DOHH2 (cell line): ENCODE results near the gene GATAD1.

Experiments
- H3F3A ChIP-seq: fragments of 200-600 bp; sonication (generic), shearing (Covaris generic); 2 replicates; pipeline ENCODE4 v1.6.0; 2016; ENCODE audit warnings: antibody characterized with exemption, mild to moderate bottlenecking; ENCODE audit not compliant: control insufficient read depth, insufficient read depth
- H3K27ac ChIP-seq: fragments of 200-600 bp; sonication (generic); 2 replicates; pipeline ENCODE4 v1.5.1; 2014; ENCODE audit warnings: low read depth, mild to moderate bottlenecking, low read length, moderate library complexity
- H3K27me3 ChIP-seq: fragments of 200-600 bp; sonication (generic); 2 replicates; pipeline ENCODE4 v1.6.1; 2014; ENCODE audit warnings: mild to moderate bottlenecking, low read length, mixed read lengths; ENCODE audit not compliant: control insufficient read depth
- H3K36me3 ChIP-seq: fragments of 200-600 bp; sonication (generic); 2 replicates; pipeline ENCODE4 v1.6.1; 2014; ENCODE audit warnings: mild to moderate bottlenecking, low read length, moderate library complexity, mixed read lengths; ENCODE audit not compliant: control insufficient read depth
- H3K4me1 ChIP-seq: fragments of 200-600 bp; sonication (generic); 2 replicates; pipeline ENCODE4 v1.6.1; 2014; ENCODE audit warnings: mild to moderate bottlenecking, low read length, mixed read lengths; ENCODE audit not compliant: control insufficient read depth
- H3K4me2 ChIP-seq: fragments of 200-600 bp; sonication (generic); 2 replicates; pipeline ENCODE4 v1.6.0; 2014; ENCODE audit warnings: mild to moderate bottlenecking, low read length, moderate library complexity
- H3K4me3 ChIP-seq: fragments of 200-600 bp; sonication (generic); 2 replicates; pipeline ENCODE4 v1.5.1; 2014; ENCODE audit warnings: mild to moderate bottlenecking, low read length, mixed read lengths
- H3K79me2 ChIP-seq: fragments of 200-600 bp; sonication (generic); 2 replicates; pipeline ENCODE4 v1.6.1; 2014; ENCODE audit warnings: mild to moderate bottlenecking, low read length, mixed read lengths; ENCODE audit not compliant: control insufficient read depth
- H3K9me2 ChIP-seq: fragments of 200-600 bp; sonication (generic); replicated peaks from 2 replicates; pipeline ENCODE4 v1.6.1; 2014; ENCODE audit warnings: mild to moderate bottlenecking, low read length, mixed read lengths; ENCODE audit not compliant: control insufficient read depth
- H3K9me3 ChIP-seq: fragments of 200-600 bp; sonication (generic); 2 replicates; pipeline ENCODE4 v1.6.1; 2014; ENCODE audit warnings: antibody characterized with exemption, low read length, mixed read lengths; ENCODE audit not compliant: control insufficient read depth, insufficient read depth
- H4K20me1 ChIP-seq: fragments of 200-600 bp; sonication (generic); 2 replicates; pipeline ENCODE4 v1.6.0; 2014; ENCODE audit warnings: low read depth, mild to moderate bottlenecking, antibody characterized with exemption, low read length, moderate library complexity; ENCODE audit not compliant: control insufficient read depth, insufficient read depth
- EZH2phosphoT487 ChIP-seq: fragments of 200-600 bp; sonication (generic); IDR thresholded peaks from 2 replicates; pipeline ENCODE4 v1.6.1; 2017; ENCODE audit warnings: borderline replicate concordance, mild to moderate bottlenecking, antibody characterized with exemption, low read length, moderate library complexity, mixed read lengths
- TF ChIP-seq, protein P1 (sequence below): fragments of 200-600 bp; sonication (generic); IDR thresholded peaks from one replicate; pipeline ENCODE4 v1.5.1; 2014; ENCODE audit warnings: antibody characterized with exemption, mild to moderate bottlenecking, low read depth, low read length; ENCODE audit not compliant: poor library complexity, severe bottlenecking

GATAD1 gene

DNA sequence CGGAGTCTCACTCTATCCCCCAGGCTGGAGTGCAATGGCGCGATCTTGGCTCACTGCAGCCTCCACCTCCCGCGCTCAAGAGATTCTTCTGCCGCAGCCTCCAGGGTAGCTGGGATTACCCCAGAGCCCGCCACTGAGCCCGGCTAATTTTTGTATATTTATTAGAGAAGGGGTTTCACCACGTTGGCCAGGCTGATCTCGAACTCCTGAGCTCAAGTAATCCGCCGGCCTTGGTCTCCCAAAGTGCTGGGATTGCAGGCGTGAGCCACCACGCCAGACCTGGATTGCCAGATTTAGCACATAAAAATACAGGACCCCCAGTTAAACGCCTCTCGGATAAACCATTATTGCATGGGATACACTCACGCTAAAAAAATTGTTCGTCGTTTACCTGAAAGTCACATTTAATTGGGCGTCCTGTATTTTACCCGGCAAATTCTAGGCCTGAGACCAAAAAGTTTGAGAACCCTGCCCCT lies 375 bp upstream of the GATAD1 start:
- peaks cover 2% of the 10 kb centered on the region; the same call in 1 of the 2 replicates for H3F3A ChIP-seq
- H3K4me3 ChIP-seq: peak overlapping the region; percentile 93
- H3K4me1 ChIP-seq: peaks cover 17% of the 10 kb centered on the region
- TF ChIP-seq EZH2phosphoT487: no peak
- TF ChIP-seq, protein P1, sequence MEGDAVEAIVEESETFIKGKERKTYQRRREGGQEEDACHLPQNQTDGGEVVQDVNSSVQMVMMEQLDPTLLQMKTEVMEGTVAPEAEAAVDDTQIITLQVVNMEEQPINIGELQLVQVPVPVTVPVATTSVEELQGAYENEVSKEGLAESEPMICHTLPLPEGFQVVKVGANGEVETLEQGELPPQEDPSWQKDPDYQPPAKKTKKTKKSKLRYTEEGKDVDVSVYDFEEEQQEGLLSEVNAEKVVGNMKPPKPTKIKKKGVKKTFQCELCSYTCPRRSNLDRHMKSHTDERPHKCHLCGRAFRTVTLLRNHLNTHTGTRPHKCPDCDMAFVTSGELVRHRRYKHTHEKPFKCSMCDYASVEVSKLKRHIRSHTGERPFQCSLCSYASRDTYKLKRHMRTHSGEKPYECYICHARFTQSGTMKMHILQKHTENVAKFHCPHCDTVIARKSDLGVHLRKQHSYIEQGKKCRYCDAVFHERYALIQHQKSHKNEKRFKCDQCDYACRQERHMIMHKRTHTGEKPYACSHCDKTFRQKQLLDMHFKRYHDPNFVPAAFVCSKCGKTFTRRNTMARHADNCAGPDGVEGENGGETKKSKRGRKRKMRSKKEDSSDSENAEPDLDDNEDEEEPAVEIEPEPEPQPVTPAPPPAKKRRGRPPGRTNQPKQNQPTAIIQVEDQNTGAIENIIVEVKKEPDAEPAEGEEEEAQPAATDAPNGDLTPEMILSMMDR: no peak
- H3K36me3 ChIP-seq: peaks cover 31% of the 10 kb centered on the region
- H3K9me2 ChIP-seq: no peaks in the 10 kb centered on the region
- H3K79me2 ChIP-seq: peaks cover 5% of the 10 kb centered on the region; the same call in 1 of the 2 replicates
- no peaks in the 10 kb centered on the region for H3K9me3 ChIP-seq
- no peaks in the 10 kb centered on the region for H4K20me1 ChIP-seq
- no peaks in the 10 kb centered on the region for H3K27me3 ChIP-seq
- peak overlapping the region; percentile 67 for H3K27ac ChIP-seq
- peak overlapping the region; percentile 71 for H3K4me2 ChIP-seq

DNA sequence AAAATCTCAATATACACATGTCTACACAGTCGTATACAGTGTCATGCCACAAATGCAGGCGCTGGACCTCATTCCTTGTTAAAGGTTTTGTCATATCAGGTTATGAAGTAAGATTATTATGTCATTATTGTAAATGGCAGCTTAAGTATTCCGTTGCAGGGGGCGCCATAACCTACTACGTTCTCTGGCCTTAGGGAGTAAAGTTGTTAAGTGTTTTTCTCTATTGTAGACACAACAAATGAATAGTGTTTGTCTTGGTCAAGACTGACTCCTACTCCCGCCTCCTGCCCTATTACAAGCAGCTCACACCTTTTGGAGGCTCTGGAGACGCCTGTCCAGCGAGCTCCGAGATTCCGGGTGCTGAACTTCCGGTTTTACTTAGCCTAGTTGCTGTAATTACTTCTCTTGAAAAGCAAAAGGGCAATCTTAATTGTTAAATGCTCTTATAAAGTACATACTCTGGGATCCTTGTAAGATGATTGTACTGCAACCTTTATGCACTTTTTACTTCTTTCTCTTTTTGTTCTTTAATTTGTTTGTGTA lies 994 bp downstream of the GATAD1 start:
- no peaks in the 10 kb centered on the region for H3K27me3 ChIP-seq
- H3K9me3 ChIP-seq: no peaks in the 10 kb centered on the region
- peak overlapping the region; percentile 93 for H3K4me3 ChIP-seq
- peaks cover 5% of the 10 kb centered on the region; the same call in 1 of the 2 replicates for H3K79me2 ChIP-seq
- H3K9me2 ChIP-seq: no peaks in the 10 kb centered on the region
- H3K36me3 ChIP-seq: peaks cover 44% of the 10 kb centered on the region
- TF ChIP-seq, protein P1: peak; percentile 96
- no peak for TF ChIP-seq EZH2phosphoT487
- H3F3A ChIP-seq: peaks cover 2% of the 10 kb centered on the region; the same call in 1 of the 2 replicates
- H4K20me1 ChIP-seq: no peaks in the 10 kb centered on the region
- peak overlapping the region; percentile 67 for H3K27ac ChIP-seq
- H3K4me1 ChIP-seq: peaks cover 17% of the 10 kb centered on the region
- H3K4me2 ChIP-seq: peak overlapping the region; percentile 71

DNA sequence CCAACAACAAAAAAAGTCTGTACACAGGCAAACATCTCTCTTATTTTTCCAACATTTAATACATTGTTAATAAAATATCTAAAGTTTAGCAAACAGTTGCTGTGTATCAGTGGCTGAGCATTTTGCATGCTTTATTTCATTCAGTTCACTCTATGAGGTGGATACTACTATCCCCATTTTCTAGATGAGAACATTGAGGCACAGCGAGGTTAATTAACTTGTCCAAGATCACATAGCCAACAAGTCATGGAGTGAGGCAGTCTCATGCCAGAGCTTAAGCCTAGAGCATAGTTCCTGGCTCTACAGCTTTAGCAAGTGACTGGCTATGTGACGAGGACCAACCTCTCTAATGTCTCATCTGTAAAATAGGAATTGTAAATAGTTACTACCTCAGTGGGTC lies 4.4 kb downstream of the GATAD1 start:
- Histone ChIP-seq H3F3A (peaks cover 2% of the 10 kb centered on the region; the same call in 1 of the 2 replicates), H3K27ac (no peak overlapping the region), H3K9me2 (no peaks in the 10 kb centered on the region)

More for the DNA sequence above, 4.4 kb downstream of the GATAD1 start:
- H3K36me3 ChIP-seq: peaks cover 70% of the 10 kb centered on the region
- no peak overlapping the region for H3K4me2 ChIP-seq
- peaks cover 14% of the 10 kb centered on the region for H3K4me1 ChIP-seq
- peaks cover 5% of the 10 kb centered on the region; the same call in 1 of the 2 replicates for H3K79me2 ChIP-seq
- no peaks in the 10 kb centered on the region for H4K20me1 ChIP-seq
- H3K9me3 ChIP-seq: no peaks in the 10 kb centered on the region
- TF ChIP-seq, protein P1: no peak
- no peak for TF ChIP-seq EZH2phosphoT487
- no peaks in the 10 kb centered on the region for H3K27me3 ChIP-seq
- H3K4me3 ChIP-seq: no peak overlapping the region
